K562 (cell line): ENCODE results near the gene CDKN2AIPNL. TPM values are rescaled to one million over a fixed set of nuclear protein-coding genes. Genes with fewer than 3 reads are reported as not detected.

Source experiments
- ATAC-seq: fragments of 200-7000 bp; cut with Tn5 transposase; 3 replicates; pipeline ENCODE4 v1.9.1; 2020; ENCODE audit warnings: moderate library complexity
- BruUV-seq: library from RNA; stranded (reverse); fragments of 400-500 nt; replicated peaks from 2 replicates; lab custom pipeline; 2021; lab: Mats Ljungman, UMichigan
- CTCF ChIA-PET: fragments of 300-600 bp; formaldehyde crosslinking; extraction: SDS; loops from one replicate; lab custom pipeline; 2021; ENCODE audit warnings: low intra/inter-chr PET ratio; lab: Yijun Ruan, JAX
- POLR2A ChIA-PET: fragments of 300-600, 350-650 bp; sonication (Branson Sonifier 250); formaldehyde crosslinking; extraction: SDS; loops from one replicate; lab custom pipeline; 2021; ENCODE audit warnings: antibody characterized with exemption, inconsistent platforms; lab: Yijun Ruan, JAX
- DNase-seq, 4 experiments: peaks; one replicate each; pipeline versions ENCODE4 v3.0.0 to v3.0.0-alpha.2; 2011 to 2018; ENCODE audit warnings: low spot score in 3 of 4, mixed read lengths in 3 of 4; ENCODE audit errors: extremely low read depth in 1 of 4
- FAIRE-seq: peaks from 2 replicates; lab custom pipeline; 2011; peaks lifted over from hg19 to GRCh38; lab: Jason Lieb, UNC
- H2AFZ ChIP-seq: 2 replicates; pipeline ENCODE4 v1.6.0; 2011; ENCODE audit warnings: low read depth, low read length, control low read depth, inconsistent platforms
- H3K27ac ChIP-seq: fragments of 200-600 bp; 3 replicates; pipeline ENCODE4 v1.8.0; 2011; ENCODE audit warnings: low read depth, mild to moderate bottlenecking, control low read depth, inconsistent platforms, low read length, moderate library complexity, mixed read lengths; ENCODE audit errors: extremely low read depth
- H3K27me3 ChIP-seq, 2 experiments: fragments of 300-600 bp in 1 of 2; 2 replicates in 1 of 2; 3 replicates in 1 of 2; pipeline versions ENCODE4 v1.6.0 to v1.8.0; 2011; ENCODE audit warnings: inconsistent platforms in 2 of 2, low read length in 2 of 2, mild to moderate bottlenecking in 1 of 2, mixed read lengths in 1 of 2, moderate library complexity in 1 of 2; ENCODE audit not compliant: control insufficient read depth in 2 of 2, insufficient read depth in 2 of 2
- H3K36me3 ChIP-seq: fragments of 300-600 bp; 3 replicates; pipeline ENCODE4 v1.8.0; 2011; ENCODE audit warnings: mild to moderate bottlenecking, low read length, inconsistent platforms; ENCODE audit not compliant: control insufficient read depth, insufficient read depth
- H3K4me1 ChIP-seq, 2 experiments: fragments of 200-600 bp in 1 of 2; replicated peaks in 1 of 2; 2 replicates in 1 of 2; 3 replicates in 1 of 2; pipeline versions ENCODE4 v1.5.1 to v1.8.0; 2011; ENCODE audit warnings: inconsistent platforms in 2 of 2, low read length in 2 of 2, mild to moderate bottlenecking in 1 of 2, mixed read lengths in 1 of 2, moderate library complexity in 1 of 2; ENCODE audit not compliant: control insufficient read depth in 2 of 2, insufficient read depth in 2 of 2
- H3K4me2 ChIP-seq: 2 replicates; pipeline ENCODE4 v1.6.1; 2011; ENCODE audit warnings: low read length, control low read depth, inconsistent platforms, mixed read lengths; ENCODE audit not compliant: insufficient read depth
- H3K4me3 ChIP-seq: fragments of 200-600 bp; sonication (generic), shearing (Covaris generic); 2 replicates; pipeline ENCODE4 v1.5.1; 2016; ENCODE audit warnings: control low read depth, inconsistent platforms
- H3K79me2 ChIP-seq: fragments of 200-600 bp; 3 replicates; pipeline ENCODE4 v1.8.0; 2011; ENCODE audit warnings: low read length, inconsistent platforms; ENCODE audit not compliant: control insufficient read depth, insufficient read depth
- H3K9ac ChIP-seq, 2 experiments: 2 replicates each; pipeline versions ENCODE4 v1.6.0 to v1.6.1; 2011; ENCODE audit warnings: low read depth in 2 of 2, low read length in 2 of 2, control low read depth in 1 of 2, inconsistent platforms in 1 of 2, mild to moderate bottlenecking in 1 of 2, mixed read lengths in 1 of 2; ENCODE audit not compliant: insufficient read depth in 1 of 2
- H3K9me1 ChIP-seq: one replicate; pipeline ENCODE4 v1.6.0; 2011; ENCODE audit warnings: inconsistent platforms, mild to moderate bottlenecking, low read length, moderate library complexity; ENCODE audit not compliant: control insufficient read depth, insufficient read depth
- H3K9me3 ChIP-seq: replicated peaks from 2 replicates; pipeline ENCODE4 v1.5.1; 2011; ENCODE audit warnings: low read depth, low read length, inconsistent platforms; ENCODE audit not compliant: control insufficient read depth, insufficient read depth
- H4K20me1 ChIP-seq: replicated peaks from 2 replicates; pipeline ENCODE4 v1.6.1; 2011; ENCODE audit warnings: low read length, inconsistent platforms, mixed read lengths; ENCODE audit not compliant: control insufficient read depth, insufficient read depth
- CBFB ChIP-seq: sonication (generic); formaldehyde crosslinking; IDR thresholded peaks from 2 replicates; pipeline ENCODE4 v1.4.0; 2020; ENCODE audit warnings: mild to moderate bottlenecking, missing genetic modification reagents
- E2F3 ChIP-seq: fragments of 250-450 bp; sonication (Bioruptor Pico); IDR thresholded peaks from 2 replicates; pipeline ENCODE4 v1.4.0; 2020; ENCODE audit warnings: mild to moderate bottlenecking
- FOSL1 ChIP-seq: fragments of 200-800 bp; sonication (Bioruptor generic); conservative IDR thresholded peaks from 2 replicates; pipeline ENCODE4 v1.6.1; 2016; ENCODE audit warnings: missing genetic modification characterization, missing compliant biosample characterization
- HMGXB4 ChIP-seq: sonication (generic); formaldehyde crosslinking; IDR thresholded peaks from 2 replicates; pipeline ENCODE4 v1.8.1; 2023; ENCODE audit warnings: mild to moderate bottlenecking, missing genetic modification reagents
- ILF3 ChIP-seq: fragments of 450-650 bp; IDR thresholded peaks from 2 replicates; pipeline ENCODE4 v1.6.1; 2018; ENCODE audit warnings: antibody characterized with exemption, mild to moderate bottlenecking, moderate library complexity, borderline replicate concordance
- JUND ChIP-seq, 2 experiments: IDR thresholded peaks; 2 replicates in 1 of 2; 3 replicates in 1 of 2; pipeline ENCODE4 v1.6.1; 2011; ENCODE audit warnings: borderline replicate concordance in 2 of 2, low read depth in 2 of 2, low read length in 2 of 2, improper control_type of control experiment in 1 of 2, missing biosample characterization in 1 of 2, missing genetic modification characterization in 1 of 2, missing genetic modification reagents in 1 of 2
- SRSF1 ChIP-seq: fragments of 200-400 bp; formaldehyde crosslinking; IDR thresholded peaks from 2 replicates; pipeline ENCODE4 v1.6.1; 2017; ENCODE audit warnings: mild to moderate bottlenecking, low read depth, low read length, moderate library complexity
- ZBTB5 ChIP-seq: fragments of 450-650 bp; IDR thresholded peaks from 2 replicates; pipeline ENCODE4 v1.6.1; 2017; ENCODE audit warnings: antibody characterized with exemption
- WGBS: fragments of 100-300 bp; shearing (Covaris generic); methylation state at CpG from one replicate; pipeline ENCODE4 v1.1.6; 2016; ENCODE audit warnings: low coverage, mixed read lengths; ENCODE audit not compliant: insufficient coverage; ENCODE audit errors: missing lambda C conversion rate; 5-methylcytosine and 5-hydroxymethylcytosine counted together
- in situ Hi-C: fragments of 300-500 bp; cut with MboI; formaldehyde crosslinking; loops from 4 replicates; pipeline ENCODE4 v1.15.0; 2018; ENCODE audit warnings: inconsistent platforms, mixed read lengths
- intact Hi-C: fragments of 100-400 bp; cut with micrococcal nuclease; formaldehyde crosslinking; loops from 2 replicates; pipeline ENCODE4 v1.14.2; 2022
- polyA plus RNA-seq, 8 experiments: library from polyadenylated mRNA; depleted of rRNA in 4 of 8; stranded (reverse) in 5 of 8; unstranded in 3 of 8; fragments of >200 nt; fragmentation: Nextera tagmentation in 2 of 8; fragmentation: Illumina TruSeq in 1 of 8; extraction: Ambion mirVana in 2 of 8; extraction: Trizol in 1 of 8; gene quantifications; 2 replicates each; pipeline versions ENCODE4 v1.2.1 to v1.2.3, GENCODE V29; 2011 to 2014; ENCODE audit warnings: inconsistent platforms in 1 of 8, missing spikeins in 1 of 8
- total RNA-seq, 7 experiments: library from RNA; depleted of rRNA in 6 of 7; stranded (reverse); fragments of >200 nt in 6 of 7; fragmentation: Illumina TruSeq in 2 of 7; extraction: Trizol in 2 of 7; gene quantifications; 2 replicates each; pipeline versions ENCODE4 v1.2.1 to v1.2.3, GENCODE V29; 2011 to 2021; ENCODE audit warnings: low replicate concordance in 1 of 7

CDKN2AIPNL gene
- total and polyA plus RNA-seq, 9 of the 15 experiments (the other 6 are each of a cell fraction or from before 2014, with no cell fraction given), result 19.9 to 46.9 (median 42.2) TPM

GRCh38 chr5:134432677-134433359 is 21.1 kb upstream of the CDKN2AIPNL start:
- Histone ChIP-seq H3K36me3 (no peaks in the 10 kb centered on the region), H3K9me1 (no peaks in the 10 kb centered on the region), H3K79me2 (no peaks in the 10 kb centered on the region), H3K9ac (peak overlapping the region in 1 of 2 experiments; percentile 65; a peak in 1 of 4 replicates), H3K9me3 (no peaks in the 10 kb centered on the region), H3K27ac (no peak overlapping the region), H3K27me3 (no peaks in the 10 kb centered on the region; a peak in 1 of 5 replicates), H3K4me3 (no peak overlapping the region), H2AFZ (no peak overlapping the region; the same call in 1 of the 2 replicates), H4K20me1 (no peaks in the 10 kb centered on the region), H3K4me2 (no peak overlapping the region), H3K4me1 (peaks cover 12 to 13% of the 10 kb centered on the region in 2 experiments; a peak in 4 of 5 replicates)
- ChIA-PET POLR2A (interaction anchor here (0.6 kb wide), 2 partner anchors 35 to 900 kb away, joined by 3 read pairs; no protein-coding TSS in a partner anchor), CTCF (no interaction called here)
- BruUV-seq, result no TSS peak
- in situ Hi-C loops, result no loop called here
- FAIRE-seq (no peak), DNase-seq (no peak), ATAC-seq (0 out of 3 replicates have a peak, but pooled peaks have one; percentile 35)
- intact Hi-C loops, result no loop called here
- WGBS, result 53% methylated on average over 10 of the region's 14 CpGs
- TF ChIP-seq CBFB (CRISPR knock-in tag), result no peak
- peak; percentile 21; the same call in 1 of the 2 replicates for TF ChIP-seq JUND (IDR thresholded peaks at IDR 0.05; ENCODE audit: borderline replicate concordance, low read depth, low read length)
- TF ChIP-seq JUND (tag; IDR thresholded peaks at IDR 0.05; ENCODE audit: borderline replicate concordance, low read depth, low read length), result no peak
- peak; percentile 41 for TF ChIP-seq FOSL1

- in situ Hi-C loops, result no loop called here
- Histone ChIP-seq H3K36me3 (no peaks in the 10 kb centered on the region), H3K9me1 (no peaks in the 10 kb centered on the region), H4K20me1 (no peaks in the 10 kb centered on the region), H3K4me2 (no peak overlapping the region), H3K4me3 (no peak overlapping the region), H2AFZ (no peak overlapping the region), H3K4me1 (peaks cover 7% of the 10 kb centered on the region in 2 experiments; a peak in 4 of 5 replicates), H3K9ac (no peak overlapping the region), H3K27me3 (no peaks in the 10 kb centered on the region), H3K79me2 (no peaks in the 10 kb centered on the region), H3K9me3 (no peaks in the 10 kb centered on the region), H3K27ac (no peak overlapping the region)
- FAIRE-seq (no peak), DNase-seq (no peak), ATAC-seq (no peak)
- BruUV-seq, result no TSS peak
- intact Hi-C loops, result no loop called here
- 73% methylated on average over 4 of the region's 4 CpGs for WGBS
- ChIA-PET POLR2A (interaction anchor here (0.6 kb wide), 2 partner anchors 35 to 900 kb away, joined by 3 read pairs; no protein-coding TSS in a partner anchor), CTCF (no interaction called here)
- no peak for TF ChIP-seq ILF3
- TF ChIP-seq SRSF1, result no peak
- TF ChIP-seq E2F3 (CRISPR knock-in tag), result no peak
- TF ChIP-seq HMGXB4 (CRISPR knock-in tag), result no peak
- TF ChIP-seq ZBTB5, result no peak
Observed at GRCh38 chr5:134432174-134432573, 20.5 kb upstream of the CDKN2AIPNL start.
